Endothelial cell (in vitro differentiated cells): ENCODE measurements around the gene TEP1. TPM values are rescaled to one million over a fixed set of nuclear protein-coding genes. Genes with fewer than 3 reads are reported as not detected.
"Not testable (repeated sequence)": the region's sequence is repeated elsewhere in the genome, so short reads cannot be mapped to it uniquely, and the experiment has no call there.

Source experiments
- DNase-seq: peaks from one replicate; pipeline ENCODE4 v3.0.0; 2021; ENCODE audit warnings: low spot score
- H3K27ac Mint-ChIP-seq: one replicate; pipeline ENCODE4 v1.8.0; 2021; ENCODE audit warnings: mixed read lengths, inconsistent platforms; ENCODE audit not compliant: unreplicated experiment
- H3K27me3 Mint-ChIP-seq: one replicate; pipeline ENCODE4 v1.8.0; 2021; ENCODE audit warnings: mild to moderate bottlenecking, moderate library complexity, mixed read lengths, inconsistent platforms; ENCODE audit not compliant: unreplicated experiment
- H3K36me3 Mint-ChIP-seq: one replicate; pipeline ENCODE4 v1.8.0; 2021; ENCODE audit warnings: mild to moderate bottlenecking, low read depth, mixed read lengths, inconsistent platforms; ENCODE audit not compliant: unreplicated experiment
- H3K4me1 Mint-ChIP-seq: one replicate; pipeline ENCODE4 v1.8.0; 2021; ENCODE audit warnings: mild to moderate bottlenecking, mixed read lengths, inconsistent platforms; ENCODE audit not compliant: unreplicated experiment
- H3K4me3 Mint-ChIP-seq: one replicate; pipeline ENCODE4 v1.8.0; 2021; ENCODE audit warnings: mild to moderate bottlenecking, mixed read lengths, inconsistent platforms; ENCODE audit not compliant: unreplicated experiment
- H3K9me3 Mint-ChIP-seq: one replicate; pipeline ENCODE4 v1.8.0; 2021; ENCODE audit warnings: mixed read lengths, inconsistent platforms; ENCODE audit not compliant: unreplicated experiment
- CTCF ChIP-seq: fragments of 200-600 bp; sonication (generic); IDR thresholded peaks from one replicate; pipeline ENCODE4 v1.5.0; 2021; ENCODE audit warnings: antibody characterized with exemption; ENCODE audit not compliant: unreplicated experiment
- total RNA-seq: library from RNA; stranded (reverse); fragmentation: NEBNext Ultra II Directional; extraction: Animal tissue kit (Norgen Biotek cat#: 25700); gene quantifications from one replicate; pipeline ENCODE4 v1.2.1, GENCODE V29; 2021; ENCODE audit not compliant: unreplicated experiment

TEP1 gene
- total RNA-seq, 1 donor from 2014 or later, result 44.0 TPM

- H3K27ac Mint-ChIP-seq, result no peak overlapping the region
- H3K4me1 Mint-ChIP-seq, result peaks cover 2% of the 10 kb centered on the region
- peaks cover 42% of the 10 kb centered on the region for H3K36me3 Mint-ChIP-seq
- no peaks in the 10 kb centered on the region for H3K9me3 Mint-ChIP-seq
- no peak overlapping the region for H3K4me3 Mint-ChIP-seq
- TF ChIP-seq CTCF, result no peak
- DNase-seq, result no peak
- H3K27me3 Mint-ChIP-seq, result peaks cover 2% of the 10 kb centered on the region
Observed at GRCh38 chr14:20446889-20447288, 33.6 kb upstream of the TEP1 start.

- H3K9me3 Mint-ChIP-seq, H3K27ac Mint-ChIP-seq, H3K27me3 Mint-ChIP-seq, DNase-seq, H3K4me3 Mint-ChIP-seq: not testable (repeated sequence)
- H3K4me1 Mint-ChIP-seq, result peaks cover 12% of the 10 kb centered on the region
- H3K36me3 Mint-ChIP-seq, result peaks cover 31% of the 10 kb centered on the region
Observed at GRCh38 chr14:20443650-20444049, 30.3 kb upstream of the TEP1 start.

GRCh38 chr14:20441461-20441860 is 28.2 kb upstream of the TEP1 start:
- peaks cover 17% of the 10 kb centered on the region for H3K4me1 Mint-ChIP-seq
- no peak for TF ChIP-seq CTCF
- DNase-seq, result no peak
- H3K9me3 Mint-ChIP-seq, result no peaks in the 10 kb centered on the region
- peaks cover 13% of the 10 kb centered on the region for H3K36me3 Mint-ChIP-seq
- H3K27ac Mint-ChIP-seq, result no peak overlapping the region
- peaks cover 4% of the 10 kb centered on the region for H3K27me3 Mint-ChIP-seq
- no peak overlapping the region for H3K4me3 Mint-ChIP-seq

GRCh38 chr14:20440882-20441281 is 27.6 kb upstream of the TEP1 start:
- H3K36me3 Mint-ChIP-seq, result peaks cover 13% of the 10 kb centered on the region
- H3K27ac Mint-ChIP-seq, result no peak overlapping the region
- peaks cover 4% of the 10 kb centered on the region for H3K27me3 Mint-ChIP-seq
- DNase-seq, result no peak
- H3K9me3 Mint-ChIP-seq, result no peaks in the 10 kb centered on the region
- no peak overlapping the region for H3K4me3 Mint-ChIP-seq
- peaks cover 17% of the 10 kb centered on the region for H3K4me1 Mint-ChIP-seq
- no peak for TF ChIP-seq CTCF

GRCh38 chr14:20440465-20440864 is 27.2 kb upstream of the TEP1 start:
- TF ChIP-seq CTCF, result no peak
- Mint-ChIP-seq H3K27ac (no peak overlapping the region), H3K27me3 (peaks cover 4% of the 10 kb centered on the region), H3K4me3 (no peak overlapping the region), H3K36me3 (peaks cover 13% of the 10 kb centered on the region), H3K4me1 (peaks cover 17% of the 10 kb centered on the region), H3K9me3 (no peaks in the 10 kb centered on the region)
- no peak for DNase-seq

- no peak for DNase-seq
- TF ChIP-seq CTCF, result no peak
- H3K4me1 Mint-ChIP-seq, result peaks cover 17% of the 10 kb centered on the region
- H3K9me3 Mint-ChIP-seq, result no peaks in the 10 kb centered on the region
- H3K27me3 Mint-ChIP-seq, result peaks cover 6% of the 10 kb centered on the region
- H3K27ac Mint-ChIP-seq, result no peak overlapping the region
- peaks cover 13% of the 10 kb centered on the region for H3K36me3 Mint-ChIP-seq
- H3K4me3 Mint-ChIP-seq, result peak overlapping the region; percentile 9
Observed at GRCh38 chr14:20438664-20439063, 25.4 kb upstream of the TEP1 start.
